H1 (cell line): Measurements from ENCODE around the gene FBH1. TPM values are rescaled to one million over a fixed set of nuclear protein-coding genes. Genes with fewer than 3 reads are reported as not detected.

Experiments used
- CEBPB ChIP-seq: IDR thresholded peaks from 2 replicates; pipeline ENCODE4 v1.6.1; 2012; ENCODE audit warnings: low read depth, low read length
- KDM5A ChIP-seq: fragments of 200-600 bp; IDR thresholded peaks from 2 replicates; pipeline ENCODE4 v1.7.1; 2012; ENCODE audit warnings: mild to moderate bottlenecking, low read length, inconsistent platforms, mixed read lengths
- SP4 ChIP-seq: IDR thresholded peaks from 2 replicates; pipeline ENCODE4 v1.6.1; 2012; ENCODE audit warnings: low read length, inconsistent platforms
- polyA plus RNA-seq, 7 experiments: library from polyadenylated mRNA; depleted of rRNA in 3 of 7; stranded (reverse) in 5 of 7; unstranded in 2 of 7; fragments of >200 nt in 5 of 7; fragments of 200-250 nt in 2 of 7; gene quantifications; 1 replicate in 5 of 7; 2 replicates in 1 of 7; 4 replicates in 1 of 7; pipeline versions ENCODE4 v1.2.1 to v1.2.3, GENCODE V29; 2011 to 2013; ENCODE audit warnings: missing spikeins in 2 of 7, mixed read lengths in 2 of 7
- total RNA-seq: library from RNA; stranded (reverse); fragmentation: NEBNext Ultra II Directional; extraction: Animal tissue kit (Norgen Biotek cat#: 25700); gene quantifications from 2 replicates; pipeline ENCODE4 v1.2.1, GENCODE V29; 2021
- TF ChIP-seq, protein P1 (sequence below): IDR thresholded peaks from 2 replicates; pipeline ENCODE4 v1.6.1; 2012; ENCODE audit warnings: inconsistent platforms

Gene FBH1
- total and polyA plus RNA-seq, 2 of the 8 experiments (the other 6 are each of a cell fraction or from before 2014, with no cell fraction given), result 31.1 to 51.8 TPM

DNA sequence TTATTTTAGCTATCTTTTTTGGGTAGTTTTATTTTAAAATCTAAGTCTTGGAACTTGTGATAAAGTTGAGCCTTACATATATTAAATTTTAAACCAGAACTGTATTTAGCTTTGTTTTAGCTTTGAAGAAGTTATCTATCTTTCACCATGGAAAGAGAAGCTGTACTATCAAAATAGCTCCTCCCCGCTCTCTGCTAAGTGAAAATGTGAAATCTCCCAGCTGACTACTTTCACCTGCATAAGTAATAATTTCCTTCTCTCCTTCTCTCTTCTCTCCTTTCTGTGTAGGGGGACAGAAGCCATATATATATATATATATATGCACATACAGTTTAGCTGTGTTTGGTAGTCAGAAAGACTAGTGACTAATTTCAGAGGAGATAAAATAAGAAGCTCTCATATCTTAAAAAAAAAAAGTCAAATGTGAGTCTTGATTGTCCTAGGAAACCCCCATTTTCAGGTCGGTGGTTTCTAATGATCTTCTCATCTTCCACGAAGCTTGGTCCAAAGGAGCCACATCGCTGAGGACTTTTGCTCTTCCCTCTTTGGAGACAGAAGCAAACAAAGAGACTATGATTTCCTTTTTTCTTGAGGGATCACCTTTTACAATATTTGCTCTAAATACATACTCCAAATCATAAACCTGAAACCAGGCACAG lies 46.2 kb upstream of the FBH1 start (continued):
- TF ChIP-seq KDM5A (no peak), CEBPB (no peak), SP4 (no peak)
- TF ChIP-seq, protein P1, sequence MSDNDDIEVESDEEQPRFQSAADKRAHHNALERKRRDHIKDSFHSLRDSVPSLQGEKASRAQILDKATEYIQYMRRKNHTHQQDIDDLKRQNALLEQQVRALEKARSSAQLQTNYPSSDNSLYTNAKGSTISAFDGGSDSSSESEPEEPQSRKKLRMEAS, result no peak
